ENCODE measurements around the gene TMEM109.

Gene TMEM109

DNA sequence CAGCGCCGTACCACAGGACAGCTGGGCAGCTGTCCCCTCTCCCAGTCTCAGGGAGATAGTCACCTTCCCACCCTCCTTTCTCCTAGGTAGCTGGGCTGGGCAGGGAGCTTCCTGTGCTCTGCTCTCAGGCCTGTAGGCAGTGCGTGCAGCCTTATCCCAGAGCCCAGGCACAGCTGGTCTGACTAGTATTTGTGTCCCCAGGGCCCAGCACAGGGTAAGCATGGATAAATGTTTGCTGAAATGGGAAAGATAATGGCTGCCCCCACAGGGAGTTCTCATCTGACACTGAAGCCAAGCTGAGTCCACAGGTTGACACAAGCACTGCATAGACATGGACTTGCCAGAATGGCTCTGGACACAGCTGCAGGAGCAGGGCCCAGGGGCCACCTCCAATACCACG, 28.3 kb downstream of the TMEM109 start:
- Histone ChIP-seq H3K27ac (ENCODE audit: insufficient read depth, low read depth, low read length, poor library complexity, severe bottlenecking) (no peak overlapping the region), H3K9me3 (ENCODE audit: control insufficient read depth, low read length) (no peaks in the 10 kb centered on the region), H3K36me3 (ENCODE audit: control insufficient read depth, insufficient read depth, low read length) (no peaks in the 10 kb centered on the region), H3K27me3 (ENCODE audit: control insufficient read depth, insufficient read depth, low read length, poor library complexity, severe bottlenecking) (no peaks in the 10 kb centered on the region), H3K4me1 (ENCODE audit: control insufficient read depth, insufficient read depth, low read length) (peaks cover under 1% of the 10 kb centered on the region), H3K4me3 (ENCODE audit: insufficient read depth, low read depth, low read length) (no peak overlapping the region)
- 83 to 86% methylated on average over 4 of the region's 4 CpGs for WGBS, 2 experiments

DNA sequence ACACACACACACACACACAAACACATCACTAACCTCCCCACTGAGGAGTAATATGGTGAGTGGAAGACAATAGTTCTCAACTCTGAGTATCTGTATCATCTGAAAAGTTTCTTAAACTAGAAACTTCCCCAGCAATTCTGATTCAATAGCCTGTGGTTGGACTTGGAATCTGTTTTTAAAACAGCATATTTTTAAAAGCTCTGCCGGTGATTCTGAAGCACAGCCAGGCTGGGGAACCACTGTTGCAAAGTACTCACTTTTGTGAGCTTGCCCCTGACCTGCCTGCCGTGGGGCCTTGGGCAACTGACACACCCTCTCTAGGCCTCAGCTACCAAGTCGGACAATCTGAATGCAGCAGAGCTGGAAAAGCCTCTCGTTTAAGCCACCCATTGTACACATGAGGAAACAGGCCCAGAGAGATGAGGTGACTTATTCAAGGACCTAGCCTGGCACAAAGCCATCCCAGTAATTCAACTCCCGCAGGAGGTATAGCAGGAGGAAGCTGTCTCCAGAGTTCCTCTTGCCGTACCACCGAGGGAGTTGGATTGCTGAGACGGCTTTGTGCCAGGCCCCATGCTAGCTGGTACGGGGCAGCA, 29.1 kb downstream of the TMEM109 start:
- H3K9me3 ChIP-seq (ENCODE audit: control insufficient read depth, low read length) = no peaks in the 10 kb centered on the region
- H3K27ac ChIP-seq (ENCODE audit: insufficient read depth, low read depth, low read length, poor library complexity, severe bottlenecking) = no peak overlapping the region
- H3K36me3 ChIP-seq (ENCODE audit: control insufficient read depth, insufficient read depth, low read length) = no peaks in the 10 kb centered on the region
- H3K4me3 ChIP-seq (ENCODE audit: insufficient read depth, low read depth, low read length) = no peak overlapping the region
- WGBS, 2 experiments = 89 to 93% methylated on average over 9 of the region's 9 CpGs
- H3K27me3 ChIP-seq (ENCODE audit: control insufficient read depth, insufficient read depth, low read length, poor library complexity, severe bottlenecking) = no peaks in the 10 kb centered on the region
- peaks cover 7% of the 10 kb centered on the region for H3K4me1 ChIP-seq (ENCODE audit: control insufficient read depth, insufficient read depth, low read length)

DNA sequence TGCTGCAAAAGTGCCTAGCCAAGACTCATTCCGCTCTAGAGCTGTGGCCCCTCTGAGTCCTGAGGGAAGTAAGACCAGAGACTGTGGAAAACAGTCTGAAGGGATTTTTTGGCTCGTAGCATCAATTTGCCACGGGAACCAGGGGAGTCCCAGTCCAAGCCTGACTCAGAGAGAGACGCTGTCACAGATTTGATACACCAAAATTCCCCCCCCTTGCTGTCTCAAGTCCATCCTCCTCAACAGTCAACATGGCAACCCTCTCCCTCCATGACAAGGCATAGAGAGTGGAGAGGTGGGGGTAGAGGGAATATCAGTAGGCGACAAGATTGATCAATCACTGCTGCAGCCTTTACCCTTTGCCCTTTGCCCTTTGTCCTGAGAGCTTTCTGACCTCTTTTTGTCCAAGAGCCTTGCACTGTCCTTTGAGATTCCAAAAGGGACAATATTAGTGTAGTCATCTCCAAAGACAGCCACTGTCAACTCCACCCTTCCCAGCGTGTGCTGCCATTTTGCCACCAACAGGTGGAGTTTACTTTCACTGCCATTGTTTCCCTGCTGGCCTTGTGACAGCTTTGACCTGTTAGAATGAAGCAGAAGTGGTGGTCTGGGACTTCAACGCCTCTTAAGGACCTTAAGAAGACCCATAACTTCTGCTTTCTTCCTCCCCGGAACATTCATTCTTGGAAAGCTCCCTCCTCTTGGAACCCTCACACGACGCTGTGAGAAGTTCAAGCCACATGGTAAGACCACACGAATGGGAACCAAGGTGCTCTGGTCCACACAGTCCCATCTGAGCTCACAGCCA, 30.7 kb downstream of the TMEM109 start:
- 88 to 91% methylated on average over 11 of the region's 11 CpGs for WGBS, 2 experiments
- Histone ChIP-seq H3K27me3 (ENCODE audit: control insufficient read depth, insufficient read depth, low read length, poor library complexity, severe bottlenecking) (no peaks in the 10 kb centered on the region), H3K4me3 (ENCODE audit: insufficient read depth, low read depth, low read length) (no peak overlapping the region), H3K27ac (ENCODE audit: insufficient read depth, low read depth, low read length, poor library complexity, severe bottlenecking) (no peak overlapping the region), H3K36me3 (ENCODE audit: control insufficient read depth, insufficient read depth, low read length) (no peaks in the 10 kb centered on the region), H3K9me3 (ENCODE audit: control insufficient read depth, low read length) (no peaks in the 10 kb centered on the region), H3K4me1 (ENCODE audit: control insufficient read depth, insufficient read depth, low read length) (peaks cover 7% of the 10 kb centered on the region)

DNA sequence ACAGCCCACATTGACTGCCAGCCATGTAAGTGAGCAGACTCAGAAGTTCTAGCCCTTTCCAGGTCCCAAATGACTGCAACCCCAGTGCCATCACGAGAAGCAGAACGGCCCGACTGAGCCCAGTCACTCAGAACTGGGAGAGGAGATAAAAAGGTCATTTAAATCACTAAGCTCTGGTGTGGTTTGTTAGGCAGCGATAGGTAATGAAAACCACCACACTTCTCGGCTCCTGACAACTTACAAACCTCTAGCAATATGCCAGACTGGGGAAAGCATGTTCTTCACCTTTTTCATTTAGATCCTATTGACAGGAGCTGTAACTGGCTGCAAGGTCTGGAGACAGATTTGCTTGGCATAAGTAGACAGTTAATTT, 31.3 kb downstream of the TMEM109 start:
- Histone ChIP-seq H3K27ac (ENCODE audit: insufficient read depth, low read depth, low read length, poor library complexity, severe bottlenecking) (no peak overlapping the region), H3K4me3 (ENCODE audit: insufficient read depth, low read depth, low read length) (no peak overlapping the region), H3K36me3 (ENCODE audit: control insufficient read depth, insufficient read depth, low read length) (no peaks in the 10 kb centered on the region), H3K9me3 (ENCODE audit: control insufficient read depth, low read length) (no peaks in the 10 kb centered on the region), H3K27me3 (ENCODE audit: control insufficient read depth, insufficient read depth, low read length, poor library complexity, severe bottlenecking) (peaks cover 5% of the 10 kb centered on the region), H3K4me1 (ENCODE audit: control insufficient read depth, insufficient read depth, low read length) (peaks cover 7% of the 10 kb centered on the region)
- WGBS, 2 experiments = 95 to 99% methylated on average over 5 of the region's 5 CpGs

DNA sequence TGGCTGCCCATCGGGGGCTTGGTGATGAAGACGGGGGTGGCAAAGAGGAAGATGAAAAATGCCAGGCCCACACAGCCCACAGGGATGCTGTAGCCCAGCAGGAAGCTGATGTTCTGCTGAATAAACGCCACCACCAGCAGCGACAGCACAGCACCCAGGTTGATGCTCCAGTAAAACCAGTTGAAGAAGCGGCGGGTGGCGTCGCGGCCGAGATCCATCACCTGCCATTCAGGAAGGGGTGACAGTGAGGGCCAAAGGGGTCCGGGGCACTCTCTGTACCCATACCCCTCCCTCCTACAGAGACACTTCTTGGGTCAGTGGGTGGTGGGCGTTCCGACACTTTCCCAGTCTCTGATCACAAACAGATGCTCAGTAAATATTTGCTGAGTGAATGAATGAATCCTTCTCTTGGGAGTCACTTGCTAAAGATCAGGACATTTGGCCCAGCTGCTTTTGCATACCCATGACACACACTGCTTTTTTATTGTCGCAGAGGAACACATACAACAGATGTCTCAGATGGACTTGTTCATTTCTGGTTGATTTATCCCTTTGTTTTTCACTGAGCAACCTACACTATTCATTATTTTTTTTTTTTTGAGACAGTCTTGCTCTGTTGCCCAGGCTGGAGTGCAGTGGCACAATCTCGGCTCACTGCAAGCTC, 32.8 kb downstream of the TMEM109 start:
- 87 to 88% methylated on average over 15 of the region's 15 CpGs for WGBS, 2 experiments
- Histone ChIP-seq H3K9me3 (ENCODE audit: control insufficient read depth, low read length) (no peaks in the 10 kb centered on the region), H3K27ac (ENCODE audit: insufficient read depth, low read depth, low read length, poor library complexity, severe bottlenecking) (no peak overlapping the region)

DNA sequence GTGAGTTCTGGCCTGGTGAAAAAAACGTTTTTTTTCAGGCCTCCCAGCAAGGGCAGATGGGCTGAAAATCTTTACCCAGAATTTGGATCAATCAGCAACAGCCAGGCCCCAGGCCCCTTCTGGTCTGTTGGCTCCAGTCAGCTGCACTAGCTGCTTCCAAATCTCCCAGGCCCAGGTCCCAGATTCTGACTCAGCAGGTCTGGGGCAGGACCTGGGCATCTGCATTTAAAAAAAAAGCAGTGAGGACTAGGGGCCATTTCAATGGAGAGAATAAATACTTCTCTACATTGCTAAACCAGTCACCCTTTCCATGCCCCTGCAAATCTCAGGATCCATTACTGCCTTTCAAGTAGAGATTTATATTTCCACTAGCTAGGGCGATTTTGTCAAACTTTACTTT, 33.7 kb downstream of the TMEM109 start:
- no peak overlapping the region for H3K4me3 ChIP-seq (ENCODE audit: insufficient read depth, low read depth, low read length)
- 11 to 38% methylated on average over 1 to 2 of the region's 2 CpGs for WGBS, 2 experiments
- H3K27ac ChIP-seq (ENCODE audit: insufficient read depth, low read depth, low read length, poor library complexity, severe bottlenecking) = peak overlapping the region; percentile 78
- no peaks in the 10 kb centered on the region for H3K36me3 ChIP-seq (ENCODE audit: control insufficient read depth, insufficient read depth, low read length)
- H3K27me3 ChIP-seq (ENCODE audit: control insufficient read depth, insufficient read depth, low read length, poor library complexity, severe bottlenecking) = peaks cover 29% of the 10 kb centered on the region
- H3K9me3 ChIP-seq (ENCODE audit: control insufficient read depth, low read length) = no peaks in the 10 kb centered on the region
- H3K4me1 ChIP-seq (ENCODE audit: control insufficient read depth, insufficient read depth, low read length) = peaks cover 20% of the 10 kb centered on the region

More for the DNA sequence above, 32.8 kb downstream of the TMEM109 start:
- H3K36me3 ChIP-seq (ENCODE audit: control insufficient read depth, insufficient read depth, low read length) = no peaks in the 10 kb centered on the region
- H3K4me3 ChIP-seq (ENCODE audit: insufficient read depth, low read depth, low read length) = no peak overlapping the region
- H3K27me3 ChIP-seq (ENCODE audit: control insufficient read depth, insufficient read depth, low read length, poor library complexity, severe bottlenecking) = peaks cover 20% of the 10 kb centered on the region
- H3K4me1 ChIP-seq (ENCODE audit: control insufficient read depth, insufficient read depth, low read length) = peaks cover 10% of the 10 kb centered on the region

DNA sequence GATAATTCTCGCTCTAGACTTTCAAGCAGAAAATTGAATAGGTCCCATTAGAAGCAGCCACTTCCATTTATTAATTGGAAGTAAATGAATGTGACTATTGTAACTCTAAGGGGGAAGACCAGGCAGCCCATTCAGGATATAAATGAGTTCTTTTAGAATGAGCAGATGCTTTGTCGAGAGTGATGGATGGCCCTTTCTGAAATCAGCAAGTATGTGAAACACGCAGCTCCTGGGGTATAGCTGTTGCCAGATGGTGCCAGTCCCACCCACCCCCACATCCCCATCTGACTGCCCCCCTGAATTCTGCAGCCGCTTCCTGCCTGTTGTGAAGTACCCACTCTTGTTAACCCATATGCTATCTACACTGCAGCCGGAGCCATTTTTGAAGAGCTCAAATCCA, 34.3 kb downstream of the TMEM109 start:
- H3K9me3 ChIP-seq (ENCODE audit: control insufficient read depth, low read length) = no peaks in the 10 kb centered on the region
- H3K27ac ChIP-seq (ENCODE audit: insufficient read depth, low read depth, low read length, poor library complexity, severe bottlenecking) = peak overlapping the region; percentile 78
- H3K27me3 ChIP-seq (ENCODE audit: control insufficient read depth, insufficient read depth, low read length, poor library complexity, severe bottlenecking) = peaks cover 34% of the 10 kb centered on the region
- no peak overlapping the region for H3K4me3 ChIP-seq (ENCODE audit: insufficient read depth, low read depth, low read length)
- peaks cover 20% of the 10 kb centered on the region for H3K4me1 ChIP-seq (ENCODE audit: control insufficient read depth, insufficient read depth, low read length)
- 56 to 70% methylated on average over 5 of the region's 5 CpGs for WGBS, 2 experiments
- no peaks in the 10 kb centered on the region for H3K36me3 ChIP-seq (ENCODE audit: control insufficient read depth, insufficient read depth, low read length)

DNA sequence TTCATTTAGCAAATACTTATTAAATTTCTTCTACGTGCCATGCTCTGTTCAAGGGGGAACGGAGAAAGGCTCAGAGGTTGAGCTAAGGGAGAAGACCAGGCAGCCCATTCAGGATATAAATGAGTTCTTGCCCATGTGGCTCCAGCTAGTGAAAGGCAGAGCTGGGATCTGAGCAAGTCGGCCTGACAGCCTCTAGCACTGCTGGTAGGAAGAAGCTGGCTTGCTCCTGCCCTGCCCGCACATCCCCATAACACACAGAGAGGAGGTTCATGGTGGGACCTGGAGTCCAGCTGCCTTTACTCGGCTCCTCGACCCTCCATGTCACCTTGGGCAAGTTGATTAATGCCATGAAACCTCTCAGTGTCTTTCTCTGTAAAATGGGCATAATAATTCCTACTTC, 36.1 kb downstream of the TMEM109 start:
- Histone ChIP-seq H3K27me3 (ENCODE audit: control insufficient read depth, insufficient read depth, low read length, poor library complexity, severe bottlenecking) (peaks cover 34% of the 10 kb centered on the region), H3K4me3 (ENCODE audit: insufficient read depth, low read depth, low read length) (no peak overlapping the region), H3K36me3 (ENCODE audit: control insufficient read depth, insufficient read depth, low read length) (no peaks in the 10 kb centered on the region), H3K4me1 (ENCODE audit: control insufficient read depth, insufficient read depth, low read length) (peaks cover 20% of the 10 kb centered on the region), H3K9me3 (ENCODE audit: control insufficient read depth, low read length) (no peaks in the 10 kb centered on the region), H3K27ac (ENCODE audit: insufficient read depth, low read depth, low read length, poor library complexity, severe bottlenecking) (no peak overlapping the region)
- 77 to 82% methylated on average over 6 of the region's 6 CpGs for WGBS, 2 experiments

DNA sequence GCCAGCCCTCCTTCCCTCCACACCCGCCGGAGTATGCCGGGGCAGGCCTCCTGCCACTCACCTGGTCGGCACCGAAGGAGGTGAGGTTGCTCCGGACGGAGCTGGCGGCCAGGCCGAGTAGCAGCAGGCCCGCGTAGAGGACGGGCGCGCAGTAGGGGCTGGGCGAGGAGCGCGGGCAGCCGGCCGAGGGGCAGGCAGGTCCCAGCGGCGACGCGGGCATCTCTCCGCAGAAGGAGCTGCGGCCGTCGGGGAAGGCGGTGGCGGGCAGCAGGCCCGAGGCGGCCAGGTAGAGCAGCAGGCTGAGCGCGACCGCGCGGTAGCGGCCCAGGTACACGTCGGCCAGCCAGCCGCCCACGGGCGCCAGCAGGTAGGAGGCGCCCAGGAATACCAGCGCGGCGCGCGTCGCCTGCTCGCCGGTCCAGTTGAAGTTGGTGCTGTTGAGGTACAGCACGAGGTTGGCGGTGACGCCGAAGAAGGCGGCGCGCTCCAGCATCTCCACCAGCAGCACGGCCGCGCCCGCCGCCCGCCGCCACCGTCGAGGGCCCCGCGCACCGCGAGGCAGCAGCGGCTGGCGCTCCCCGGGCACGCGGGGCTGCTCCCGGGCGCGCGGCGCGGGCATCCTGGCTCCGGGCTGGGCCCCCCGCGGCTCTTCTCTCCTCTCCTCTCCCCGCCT, 37.1 kb downstream of the TMEM109 start:
- peak overlapping the region; percentile 31 for H3K4me3 ChIP-seq (ENCODE audit: insufficient read depth, low read depth, low read length)
- WGBS, 2 experiments = 4 to 5% methylated on average over 86 of the region's 86 CpGs
- no peaks in the 10 kb centered on the region for H3K36me3 ChIP-seq (ENCODE audit: control insufficient read depth, insufficient read depth, low read length)
- H3K9me3 ChIP-seq (ENCODE audit: control insufficient read depth, low read length) = no peaks in the 10 kb centered on the region
- peaks cover 34% of the 10 kb centered on the region for H3K27me3 ChIP-seq (ENCODE audit: control insufficient read depth, insufficient read depth, low read length, poor library complexity, severe bottlenecking)
- no peak overlapping the region for H3K27ac ChIP-seq (ENCODE audit: insufficient read depth, low read depth, low read length, poor library complexity, severe bottlenecking)
- H3K4me1 ChIP-seq (ENCODE audit: control insufficient read depth, insufficient read depth, low read length) = peaks cover 20% of the 10 kb centered on the region

DNA sequence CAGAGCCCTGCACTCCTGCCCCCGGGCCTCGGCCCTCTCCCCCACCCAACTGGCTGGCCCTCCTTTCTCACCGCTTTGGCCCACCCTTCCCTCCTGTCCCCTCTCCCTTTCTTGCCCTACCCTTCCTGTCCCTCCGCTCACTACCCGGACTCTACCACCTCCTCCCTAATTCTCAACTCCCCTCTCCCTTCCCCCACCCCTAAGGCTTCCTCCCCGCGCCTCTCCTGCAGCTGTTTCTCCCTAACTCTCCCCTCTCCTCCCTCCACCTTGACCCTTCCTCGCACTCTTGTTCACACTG, 37.6 kb downstream of the TMEM109 start:
- Histone ChIP-seq H3K27me3 (ENCODE audit: control insufficient read depth, insufficient read depth, low read length, poor library complexity, severe bottlenecking) (peaks cover 34% of the 10 kb centered on the region), H3K36me3 (ENCODE audit: control insufficient read depth, insufficient read depth, low read length) (no peaks in the 10 kb centered on the region), H3K27ac (ENCODE audit: insufficient read depth, low read depth, low read length, poor library complexity, severe bottlenecking) (no peak overlapping the region), H3K4me1 (ENCODE audit: control insufficient read depth, insufficient read depth, low read length) (peaks cover 20% of the 10 kb centered on the region), H3K9me3 (ENCODE audit: control insufficient read depth, low read length) (no peaks in the 10 kb centered on the region), H3K4me3 (ENCODE audit: insufficient read depth, low read depth, low read length) (peak overlapping the region; percentile 31)
- WGBS, 2 experiments = 2% methylated on average over 8 of the region's 8 CpGs

Data from ectodermal cell (in vitro differentiated cells).